Right lobe of liver (tissue), 4 donors: ENCODE measurements around the gene POLG.

Experiments
- CTCF ChIP-seq, 4 donors: fragments of 200-600 bp in 3 of 4; fragments of 450-650 bp in 1 of 4; IDR thresholded peaks; one replicate each; pipeline versions ENCODE4 v1.5.1 to v1.8.0; 2016 to 2022; ENCODE audit warnings: antibody characterized with exemption in 4 of 4, mild to moderate bottlenecking in 2 of 4
- POLR2A ChIP-seq: fragments of 450-650 bp; IDR thresholded peaks from one replicate; pipeline ENCODE4 v1.6.1; 2017; ENCODE audit warnings: antibody characterized with exemption, mild to moderate bottlenecking
- donor health status: DM: no; HTN: no; CAD: no.
- donor health status: DM: no; HTN: no; CAD: no.
- donor health status: DM: no; HTN: yes; CAD: no.

- TF ChIP-seq CTCF (IDR thresholded peaks at IDR 0.05) (no peak), POLR2A (no peak)
Measured at GRCh38 chr15:89333959-89334509, 590 bp downstream of the POLG start.
